Dermis microvascular lymphatic vessel endothelial cell (primary cell): ENCODE data around the gene TLX1. TPM values are rescaled to one million over a fixed set of nuclear protein-coding genes. Genes with fewer than 3 reads are reported as not detected.

ENCODE experiments used
- DNase-seq, 2 donors: peaks; one replicate each; pipeline versions ENCODE4 v3.0.0 to v3.0.0-alpha.2; 2010; ENCODE audit warnings: low read depth in 2 of 2
- total RNA-seq: library from RNA; depleted of rRNA; stranded (reverse); fragments of >200 nt; gene quantifications from 2 replicates; pipeline ENCODE4 v1.2.1, GENCODE V29; 2014

TLX1 gene
- total RNA-seq, 1 donor from 2014 or later, result not detected

DNA sequence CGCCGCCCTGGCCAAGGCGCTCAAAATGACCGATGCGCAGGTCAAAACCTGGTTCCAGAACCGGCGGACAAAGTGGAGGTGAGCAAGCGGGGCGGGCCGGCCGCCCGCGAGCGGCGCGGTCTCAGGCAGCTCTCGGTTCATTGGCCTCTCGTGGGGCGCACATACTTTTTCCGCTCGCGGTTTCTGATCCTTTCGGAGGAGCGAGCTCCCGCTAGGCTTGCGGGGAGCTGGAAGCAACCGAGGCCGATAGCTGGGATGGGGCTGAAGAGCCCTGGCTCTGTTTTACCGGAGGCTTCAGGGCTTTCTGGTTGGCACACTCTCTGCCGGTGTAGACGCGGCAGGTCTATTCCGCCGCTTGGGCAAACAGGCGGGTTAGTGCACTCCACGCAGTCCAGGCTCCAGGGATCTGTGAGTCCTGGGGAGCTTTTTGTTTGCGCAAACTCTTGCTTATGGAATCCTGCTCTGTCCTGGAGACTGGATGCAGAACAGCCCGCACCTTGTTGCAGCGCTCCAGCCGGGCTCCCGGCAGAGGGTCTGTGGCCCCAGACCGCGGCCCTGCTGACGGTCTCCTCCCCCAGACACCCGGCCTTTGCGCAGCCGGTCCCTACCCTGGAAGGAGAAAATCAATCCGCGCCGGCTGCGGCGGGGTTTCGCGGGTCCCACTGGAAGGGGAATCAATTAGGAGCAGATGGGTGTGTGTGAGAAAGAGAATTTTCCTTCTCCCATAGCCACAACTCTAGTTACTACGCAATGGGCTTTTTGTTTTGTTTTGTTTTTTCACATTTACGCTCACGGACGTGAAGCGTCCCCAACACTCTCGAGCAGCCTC is 3.4 kb downstream of the TLX1 start:
- no peak for DNase-seq

DNA sequence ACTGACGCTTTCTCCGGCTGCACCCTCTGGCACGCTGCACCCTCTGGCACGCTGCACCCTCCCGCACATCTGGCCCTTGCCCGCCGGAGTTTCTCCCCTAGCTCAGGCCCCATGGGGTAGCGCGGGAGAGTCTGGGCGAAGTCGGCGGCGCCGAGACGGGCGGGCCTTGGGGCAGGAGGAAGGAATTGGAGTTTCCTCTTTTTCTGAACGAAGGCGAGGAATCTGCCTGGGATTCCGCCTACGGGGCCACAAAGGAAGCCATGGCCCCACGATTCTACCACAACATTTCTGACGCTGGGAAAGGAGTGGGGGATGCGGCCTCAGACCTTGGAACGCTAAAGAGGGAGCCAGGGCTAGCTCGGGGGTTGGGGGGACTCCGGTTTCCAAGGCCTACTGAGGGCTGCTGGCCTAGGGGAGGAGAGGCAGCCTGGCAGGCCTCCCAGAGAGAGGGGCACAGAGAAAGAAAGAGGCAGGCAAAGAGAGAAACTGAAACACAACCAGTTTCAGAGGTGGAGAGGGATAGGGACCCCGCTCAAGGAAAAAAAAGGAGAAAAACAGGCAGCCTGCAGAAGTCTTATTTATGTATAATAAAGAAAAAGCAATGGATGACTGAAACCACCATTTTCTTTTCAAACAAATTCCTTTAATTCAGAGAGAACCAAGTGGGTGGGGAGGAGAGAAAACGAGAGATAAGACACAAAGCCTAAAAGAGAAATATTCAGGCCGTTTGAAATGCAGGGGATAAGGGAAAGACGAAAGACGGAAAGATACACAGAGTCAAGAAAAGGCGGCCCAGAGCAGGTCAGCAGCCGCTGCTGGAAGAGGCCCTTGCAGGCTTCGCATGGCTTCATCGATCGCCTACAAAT is 4.3 kb downstream of the TLX1 start:
- DNase-seq, result no peak

DNA sequence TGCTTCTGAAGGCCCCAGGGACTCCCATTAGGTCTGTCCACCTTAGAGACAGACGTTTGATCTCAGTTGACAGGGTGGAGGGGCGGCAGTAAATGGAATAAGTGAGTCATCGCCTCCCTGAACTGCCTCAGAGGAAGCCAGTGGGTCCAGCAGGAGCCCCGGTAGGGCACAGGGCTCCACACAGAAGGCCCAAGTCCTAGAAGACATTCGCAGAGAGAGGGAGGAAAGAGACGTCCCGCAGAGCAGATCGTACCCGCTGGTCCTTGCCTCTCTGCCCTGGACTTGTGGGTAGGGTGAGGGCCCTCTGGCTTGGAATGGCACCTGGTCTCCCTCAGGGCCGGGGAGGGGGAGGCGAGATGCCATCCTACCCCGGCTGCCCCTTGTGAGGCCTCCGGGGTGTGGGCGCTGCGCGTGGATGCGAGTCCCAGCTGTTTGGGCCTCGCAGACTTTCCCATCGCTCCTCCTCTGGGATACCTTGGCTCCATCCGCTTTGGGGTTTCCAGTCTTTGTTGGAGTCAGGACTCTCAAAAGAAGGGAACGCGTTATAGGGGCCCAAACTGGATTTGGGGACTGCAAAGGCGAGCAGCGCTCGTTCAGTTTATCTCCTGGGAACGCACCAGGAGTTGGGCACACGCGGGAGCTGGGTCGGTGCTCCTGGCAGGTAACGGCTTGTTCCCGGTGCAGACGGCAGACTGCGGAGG is 5.1 kb downstream of the TLX1 start:
- DNase-seq, result no peak

DNA sequence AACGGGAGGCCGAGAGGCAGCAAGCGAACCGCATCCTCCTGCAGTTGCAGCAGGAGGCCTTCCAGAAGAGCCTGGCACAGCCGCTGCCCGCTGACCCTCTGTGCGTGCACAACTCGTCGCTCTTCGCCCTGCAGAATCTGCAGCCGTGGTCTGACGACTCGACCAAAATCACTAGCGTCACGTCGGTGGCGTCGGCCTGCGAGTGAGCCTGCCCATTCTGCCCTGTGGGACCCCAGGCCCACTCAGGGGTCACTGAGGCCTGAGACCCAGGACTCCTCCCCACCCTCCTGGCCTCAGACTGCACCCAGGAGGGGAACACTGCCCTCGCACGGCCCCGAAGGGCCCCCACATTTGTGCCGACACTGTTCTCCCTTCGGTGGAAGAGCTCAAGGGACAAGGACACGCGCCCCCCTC is 5.6 kb downstream of the TLX1 start:
- no peak for DNase-seq

DNA sequence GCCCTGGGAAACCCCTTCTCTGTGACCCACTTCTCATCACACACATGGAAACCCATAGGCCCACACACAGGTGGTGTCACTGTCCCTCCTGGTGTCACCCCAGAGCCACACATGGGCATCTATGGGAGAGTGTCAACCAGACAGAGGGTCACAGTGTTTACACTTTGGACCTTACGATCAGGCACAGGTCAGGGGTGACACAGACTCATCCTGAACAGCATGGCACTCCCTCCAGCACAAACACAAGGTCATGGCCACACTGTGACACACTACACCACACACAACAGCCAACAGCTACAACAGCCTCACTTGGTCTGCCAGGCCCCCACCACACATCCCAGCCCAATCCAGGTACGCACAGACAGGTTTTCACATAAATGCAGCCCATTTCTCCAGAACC is 6.2 kb downstream of the TLX1 start:
- DNase-seq, result no peak

DNA sequence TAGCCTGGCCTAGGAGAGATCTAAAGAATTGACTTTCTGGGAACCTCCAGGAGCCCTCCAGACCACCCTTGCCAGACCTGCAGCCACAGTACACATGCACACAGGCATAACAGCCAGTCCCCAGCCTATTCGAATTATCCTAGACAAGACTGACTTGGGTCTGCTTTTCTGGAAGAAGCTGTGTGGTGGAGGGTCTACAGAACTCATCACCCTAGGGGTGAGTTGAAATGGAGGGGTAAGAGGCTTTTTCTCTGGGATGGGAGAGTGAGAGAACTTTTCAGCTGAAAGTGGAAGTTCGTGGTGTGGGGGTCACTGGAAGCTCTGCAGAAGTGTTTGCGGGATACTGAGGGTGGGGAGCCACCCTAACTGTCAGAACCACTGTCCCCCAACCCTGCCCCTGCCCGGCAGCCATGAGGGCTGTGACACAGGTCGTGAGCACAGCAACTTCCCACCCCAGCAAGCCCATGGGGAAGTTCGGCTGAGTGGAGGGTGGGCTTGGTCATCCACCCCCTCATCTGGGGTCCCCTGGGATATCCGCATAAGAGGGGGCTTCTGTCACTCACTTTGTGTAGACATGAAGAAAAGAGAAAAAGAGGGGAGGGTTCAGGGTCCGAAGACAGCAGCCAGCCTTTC is 7.8 kb downstream of the TLX1 start:
- no peak for DNase-seq

DNA sequence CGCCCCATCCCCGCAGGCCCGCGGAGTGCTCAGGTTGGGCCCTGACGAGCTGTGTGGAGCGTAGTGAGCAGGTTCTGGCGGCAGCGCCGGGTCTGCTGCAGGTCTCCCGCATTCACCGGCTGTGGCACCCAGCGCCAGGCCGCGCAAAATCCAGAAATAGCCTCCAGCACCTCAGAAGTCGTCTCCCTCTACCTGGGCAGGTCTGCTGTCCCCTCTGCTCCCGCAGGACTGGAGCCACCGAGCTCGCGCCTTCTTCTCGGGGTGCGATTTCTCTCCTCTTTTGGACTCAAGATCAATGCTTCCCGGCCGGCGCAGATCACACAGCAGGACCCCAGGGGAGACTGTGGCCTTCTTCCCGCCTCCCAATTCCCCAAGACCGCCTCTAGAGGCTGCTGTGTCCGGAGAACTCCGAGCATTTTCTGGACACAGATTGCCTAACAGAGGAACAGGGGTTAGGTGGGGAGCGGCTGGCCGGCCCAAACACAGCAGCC is 8.4 kb downstream of the TLX1 start:
- DNase-seq, result no peak

DNA sequence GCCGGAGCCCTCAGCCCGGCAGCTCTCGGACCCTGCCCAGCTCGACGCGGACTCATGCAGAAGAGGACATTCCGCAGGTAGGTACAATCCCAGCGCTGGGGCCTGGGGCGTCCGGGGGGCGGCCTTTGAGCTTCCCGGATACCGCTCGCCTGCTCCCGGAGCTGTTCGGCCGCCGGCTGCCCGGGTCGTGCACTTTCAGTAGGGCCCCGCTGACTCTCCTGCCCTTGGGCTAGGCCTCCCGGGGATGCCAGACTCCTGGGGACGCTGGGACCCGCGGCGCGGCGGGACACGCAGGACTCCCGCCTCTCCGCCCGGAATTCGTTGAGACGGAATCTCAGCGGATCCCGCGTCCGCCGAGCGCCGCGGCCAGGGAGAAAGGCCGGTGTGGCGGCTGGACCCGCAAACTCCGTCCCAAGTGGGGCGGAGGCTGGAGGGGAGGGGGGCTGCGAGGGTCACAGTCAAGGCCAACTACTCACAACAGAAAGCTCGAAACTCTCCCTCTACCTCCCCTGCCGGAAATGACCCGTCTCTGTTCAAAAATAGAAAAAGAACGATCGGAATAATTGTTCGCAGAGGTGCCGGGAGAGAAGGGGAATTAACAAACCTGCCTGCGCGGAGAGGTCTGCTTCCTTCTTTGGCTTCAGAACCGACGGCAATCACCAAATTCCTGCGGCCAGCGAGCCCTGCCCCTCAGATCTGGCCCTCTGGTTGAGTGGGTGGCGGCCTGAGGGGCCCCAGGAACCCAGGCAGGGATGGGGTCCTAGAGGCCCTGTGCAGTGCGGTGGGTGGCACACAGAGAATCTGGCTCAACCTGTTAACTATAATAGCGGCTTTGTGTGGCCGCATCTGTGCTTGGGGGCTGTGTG is 9.2 kb downstream of the TLX1 start:
- DNase-seq, result no peak

DNA sequence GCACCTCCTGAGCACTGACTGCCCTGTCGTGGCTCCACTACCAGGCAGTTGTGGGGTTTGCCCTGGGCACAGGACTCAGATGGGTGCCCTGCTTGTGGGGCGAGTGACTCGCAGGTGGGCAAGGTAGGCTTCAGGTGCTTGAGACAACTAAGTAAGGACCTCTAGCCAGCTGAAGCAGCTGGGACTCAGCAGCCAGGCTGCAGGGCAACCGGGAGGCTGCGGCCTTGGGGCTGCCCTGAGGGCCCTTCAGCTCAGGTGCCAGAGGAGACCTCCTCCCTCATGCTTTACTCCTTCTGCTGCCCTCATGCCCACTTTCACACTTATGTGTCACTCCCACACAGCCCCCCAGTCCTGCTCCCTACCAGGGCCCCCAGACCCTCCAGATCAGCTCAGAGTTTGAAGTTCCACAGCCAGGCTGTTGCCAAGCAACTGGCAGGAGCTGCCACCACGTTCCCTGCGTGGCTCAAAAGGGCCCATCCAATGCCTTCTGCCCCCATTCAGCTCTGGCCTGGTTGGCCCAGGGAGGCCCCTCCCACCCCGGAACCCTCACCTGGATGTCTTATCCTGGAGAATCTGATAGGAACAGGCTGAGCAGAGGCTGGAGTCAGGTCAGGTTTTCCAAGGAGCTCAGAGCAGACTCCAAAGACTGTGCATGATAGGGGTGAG is 10.0 kb downstream of the TLX1 start:
- DNase-seq, result no peak

DNA sequence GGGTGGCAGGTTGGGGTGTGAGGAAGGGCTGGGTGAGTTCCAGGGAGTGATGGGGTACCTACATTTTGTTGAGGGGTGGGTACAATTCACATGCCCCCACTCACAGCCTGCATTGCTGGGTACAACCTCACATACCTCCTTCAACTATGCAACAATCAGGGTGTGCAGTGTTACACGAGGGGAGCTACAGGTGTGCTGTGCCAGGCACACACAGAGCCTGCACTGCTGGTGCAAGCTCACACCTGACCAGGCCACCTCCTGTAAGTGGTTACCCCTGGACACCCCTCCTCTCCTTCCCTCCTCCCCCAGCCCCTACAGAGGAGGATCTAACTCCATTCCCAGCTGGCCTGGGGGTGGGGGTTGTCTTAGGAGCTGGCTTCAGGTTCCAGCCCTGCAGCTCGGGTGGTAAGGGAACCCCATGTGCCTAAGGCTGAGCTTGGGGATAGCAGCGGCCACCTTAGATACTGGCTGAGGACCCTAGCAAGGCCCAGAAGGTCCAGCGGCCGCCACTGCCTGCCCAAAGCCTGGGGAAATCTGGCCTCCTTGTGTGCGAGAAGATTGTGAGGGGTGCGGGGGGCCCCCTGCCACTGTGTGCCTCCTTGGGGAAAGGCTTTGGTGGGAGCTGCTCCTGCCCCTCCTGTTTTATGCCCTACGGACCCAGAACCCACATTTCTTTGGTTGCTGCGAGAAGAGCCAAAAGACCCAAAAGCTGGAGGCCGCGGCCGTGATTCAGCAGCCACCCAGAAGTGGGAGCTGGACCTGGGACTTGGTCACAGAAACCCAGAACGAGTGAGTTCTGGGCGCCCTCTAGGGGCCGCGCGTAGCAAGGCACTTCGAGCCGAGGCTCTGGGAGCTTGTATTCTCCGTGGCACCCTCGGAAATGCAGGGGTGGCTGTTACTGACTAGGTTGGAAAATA is 10.8 kb downstream of the TLX1 start:
- peak; percentile 52 to 75 for DNase-seq

DNA sequence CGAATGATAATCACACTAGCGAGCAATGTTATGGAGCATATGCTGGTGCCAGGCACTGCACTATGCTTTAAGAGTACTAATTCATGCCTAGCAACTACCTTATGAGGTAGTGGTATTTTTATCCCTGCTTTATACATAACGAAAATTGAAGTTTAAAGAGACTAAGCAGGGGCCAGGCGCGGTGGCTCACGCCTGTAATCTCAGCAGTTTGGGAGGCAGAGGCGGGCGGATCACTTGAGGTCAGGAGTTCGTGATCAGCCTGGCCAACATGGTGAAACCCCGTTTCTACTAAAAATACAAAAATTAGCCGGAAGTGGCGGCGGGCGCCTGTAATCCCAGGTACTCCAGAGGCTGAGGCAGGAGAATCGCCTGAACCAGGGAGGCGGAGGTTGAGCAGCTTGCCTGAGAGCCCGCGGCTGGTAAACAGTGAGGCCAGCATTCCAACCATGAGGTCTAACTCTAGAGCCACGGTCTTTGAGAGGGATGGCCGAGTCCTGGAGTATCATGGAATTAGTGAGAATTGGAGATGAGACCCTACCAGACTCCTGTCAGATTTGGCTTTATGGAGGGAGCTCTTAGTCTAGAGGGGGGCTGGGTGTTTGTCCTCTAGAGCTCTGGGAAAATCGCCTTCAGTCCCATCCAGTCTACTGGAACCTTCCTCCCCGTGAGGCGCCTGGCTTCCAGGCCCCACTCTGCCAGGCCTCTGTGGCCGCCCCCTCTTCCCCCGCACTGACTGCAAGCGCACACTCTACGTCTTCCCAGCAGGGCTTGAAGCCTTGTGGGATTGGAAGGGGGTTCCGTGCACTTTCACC is 11.6 kb downstream of the TLX1 start:
- DNase-seq, result no peak

DNA sequence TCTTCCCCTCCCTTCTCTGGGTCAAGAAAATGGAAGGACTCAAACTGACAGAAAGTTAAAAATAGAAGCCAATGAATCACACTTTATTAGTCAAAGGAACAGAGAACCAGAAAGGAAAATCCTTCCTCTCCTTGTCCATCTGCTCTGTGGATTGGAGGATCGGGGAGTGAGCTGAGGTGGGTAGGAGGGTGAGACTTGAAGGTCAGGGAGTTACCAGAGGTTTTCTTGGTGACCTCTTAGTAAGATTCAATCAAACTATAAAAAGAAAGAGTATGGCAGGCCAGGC is 12.2 kb downstream of the TLX1 start:
- DNase-seq, result no peak

DNA sequence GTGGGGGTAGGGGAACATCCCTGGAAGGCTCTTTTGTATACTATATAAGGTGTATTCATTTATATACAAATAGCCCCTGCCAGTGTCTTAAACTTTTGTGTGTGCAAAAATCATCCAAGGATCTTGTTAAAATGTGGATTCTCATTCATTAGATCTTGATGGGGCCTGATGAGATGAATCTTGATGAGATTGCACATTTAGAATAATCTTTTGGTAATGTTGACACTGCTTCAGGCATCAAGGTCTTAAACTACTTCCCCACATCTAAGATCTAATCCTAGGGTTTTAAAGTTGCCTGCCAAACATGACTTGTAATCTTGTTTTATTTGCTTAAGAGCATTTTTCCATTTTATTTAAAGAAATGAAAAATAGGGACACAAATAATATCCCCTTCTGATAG is 13.0 kb downstream of the TLX1 start:
- DNase-seq, result no peak

DNA sequence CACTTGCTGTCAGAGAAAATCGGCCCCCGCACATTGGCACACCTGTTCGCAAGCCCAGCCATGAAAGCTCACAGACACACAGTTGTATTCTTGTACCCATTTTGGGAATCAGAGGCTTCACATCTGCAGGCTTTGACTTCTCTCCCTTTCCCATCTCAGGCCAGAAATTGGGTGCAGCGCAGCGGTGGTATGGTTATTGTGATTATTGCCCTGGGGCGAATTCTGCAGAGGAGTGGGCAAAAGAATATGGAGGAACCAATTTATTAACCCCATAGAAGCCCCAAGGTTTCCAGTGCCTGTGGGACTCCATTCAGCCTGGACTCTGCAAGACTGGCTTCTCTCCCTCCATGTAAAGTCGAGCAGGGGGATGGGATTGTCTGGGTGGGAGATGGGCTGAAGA is 14.0 kb downstream of the TLX1 start:
- no peak for DNase-seq

DNA sequence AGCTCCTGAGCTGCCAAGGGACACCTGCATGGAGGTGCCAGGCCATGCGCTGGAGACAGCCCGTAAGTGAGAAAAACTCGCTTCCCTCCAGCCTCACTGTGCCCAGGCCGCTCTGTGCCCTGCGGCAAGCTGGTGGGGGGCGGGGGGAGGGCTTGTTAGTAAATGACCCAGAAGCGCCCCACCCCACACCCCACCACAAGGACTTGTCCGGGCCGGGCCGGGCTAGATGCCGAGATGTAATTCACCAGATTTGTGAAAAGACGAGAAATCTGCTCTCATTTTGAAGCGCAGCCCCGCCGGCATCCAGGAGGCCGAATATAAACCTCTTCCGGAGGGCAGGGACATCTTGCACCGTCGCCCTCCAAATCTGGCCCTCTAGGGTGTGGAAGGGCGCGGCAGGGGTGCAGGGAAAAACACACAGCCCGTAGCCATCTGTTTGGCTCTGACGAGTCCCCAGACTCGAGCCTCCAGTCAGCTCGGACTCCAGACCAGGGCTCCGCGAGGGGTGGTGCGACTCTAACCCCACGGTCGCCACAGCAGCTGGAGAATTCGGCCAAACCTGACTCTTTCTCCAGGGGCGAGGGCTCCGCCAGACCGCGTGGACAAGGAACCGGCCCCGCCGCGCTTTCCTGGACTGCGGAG is 14.8 kb downstream of the TLX1 start:
- no peak for DNase-seq

DNA sequence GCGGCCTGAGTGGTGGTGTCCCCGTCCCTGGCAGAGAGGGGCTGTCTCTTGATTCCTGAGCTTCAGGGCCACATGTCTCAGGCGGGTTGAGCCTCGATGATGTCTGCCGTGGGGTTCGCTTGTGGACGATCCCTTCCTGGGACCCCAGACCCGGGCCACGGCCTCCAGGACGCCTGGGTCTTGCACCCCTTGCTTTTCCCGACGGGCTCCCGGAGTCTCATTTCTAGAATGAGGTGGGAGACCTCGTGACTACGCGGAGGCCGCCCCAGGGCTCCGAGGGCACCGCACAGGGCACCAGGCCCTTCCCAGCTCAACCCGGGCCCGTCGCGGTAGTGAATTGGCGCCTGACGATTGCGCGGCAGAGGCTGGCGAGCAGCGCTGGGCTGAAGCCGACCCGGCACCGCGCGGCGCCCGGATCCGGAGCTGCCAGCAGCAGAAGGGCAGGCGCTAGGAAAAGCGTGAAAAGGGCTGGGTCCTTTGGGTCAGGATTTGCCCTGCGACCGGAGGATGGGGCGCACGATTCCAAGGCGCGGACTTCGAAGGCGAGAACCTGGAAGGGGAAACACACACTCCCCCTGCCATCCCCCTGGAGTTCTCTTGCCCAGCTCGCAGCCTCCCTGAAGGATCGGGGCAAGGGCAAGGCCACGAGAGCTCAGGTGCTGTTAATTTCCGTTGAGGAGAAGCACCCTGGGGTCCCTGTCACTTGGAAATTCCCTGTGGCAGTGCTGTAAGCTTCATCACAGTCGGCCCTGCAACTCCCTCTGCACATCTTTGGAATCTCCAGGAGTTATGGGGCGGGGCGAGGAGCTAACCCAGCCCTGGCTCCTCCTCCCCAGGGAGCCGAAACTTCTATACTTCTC is 15.5 kb downstream of the TLX1 start:
- no peak for DNase-seq

DNA sequence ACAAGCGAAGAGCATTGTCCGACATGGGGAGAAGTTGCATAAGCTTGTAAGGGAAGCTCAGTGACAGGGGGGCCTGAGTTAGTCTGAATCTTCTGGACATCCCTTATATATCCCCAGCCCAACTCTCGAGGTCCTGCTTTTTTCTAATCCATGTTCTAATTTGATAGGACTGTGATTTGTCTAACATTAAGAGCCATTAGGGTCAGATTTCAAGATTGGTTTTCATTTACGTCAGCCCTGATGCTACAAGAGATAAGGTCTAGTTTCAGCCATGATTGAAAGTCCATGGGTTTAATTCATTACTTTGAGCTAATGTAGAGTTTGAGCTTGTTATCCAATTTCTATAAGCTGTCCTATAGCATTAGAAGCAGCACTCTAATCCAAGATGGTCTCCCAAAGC is 20.3 kb downstream of the TLX1 start:
- no peak for DNase-seq
